ENCODE results near the gene LRIT1.

GRCh38 chr10:84258034-84258695 is 16.8 kb upstream of the LRIT1 start:
- TF ChIP-seq CTCF (IDR thresholded peaks at IDR 0.05; ENCODE audit: extremely low read depth in 1 of 2, insufficient read depth in 1 of 2, low read depth in 1 of 2, low read length in 2 of 2) (no peak), GATA2 (IDR thresholded peaks at IDR 0.05; ENCODE audit: insufficient read depth, insufficient read length, low read depth, low read length) (no peak), JUN (IDR thresholded peaks at IDR 0.05; ENCODE audit: borderline replicate concordance, insufficient read depth, insufficient read length, low read depth) (no peak), FOS (IDR thresholded peaks at IDR 0.05; ENCODE audit: borderline replicate concordance, insufficient read depth, low read length) (no peak)
